ENCODE measurements around the gene DNLZ.

DNLZ gene

GRCh38 chr9:136394312-136395019, 30.9 kb upstream of the DNLZ start:
- no peak overlapping the region for H3K4me3 ChIP-seq (ENCODE audit: low read length)
- H2BK120ac ChIP-seq (ENCODE audit: low read depth, low read length): no peak overlapping the region
- no peak for DNase-seq
- no peaks in the 10 kb centered on the region for H3K27me3 ChIP-seq (ENCODE audit: insufficient read depth, low read length, poor library complexity)
- no peak overlapping the region for H3K18ac ChIP-seq (ENCODE audit: low read length)
- WGBS (ENCODE audit: extremely low coverage, insufficient coverage, low lambda C conversion rate): no CpG with 5 or more reads among the region's 21 CpGs
- H2BK5ac ChIP-seq (ENCODE audit: low read length): no peak overlapping the region
- H4K8ac ChIP-seq (ENCODE audit: low read depth, low read length): no peak overlapping the region
- no peak overlapping the region for H3K56ac ChIP-seq (ENCODE audit: low read length)
- no peak overlapping the region for H3K27ac ChIP-seq (ENCODE audit: low read depth, low read length)
- no peak overlapping the region for H4K5ac ChIP-seq (ENCODE audit: low read length)
- peaks cover 2% of the 10 kb centered on the region for H3K4me1 ChIP-seq (ENCODE audit: control insufficient read depth, low read depth, low read length)
- no peak overlapping the region for H3K4me2 ChIP-seq (ENCODE audit: low read length)
- H2AK5ac ChIP-seq (ENCODE audit: low read length): no peak overlapping the region
- H3K36me3 ChIP-seq (ENCODE audit: control insufficient read depth, insufficient read depth, low read length): peaks cover 29% of the 10 kb centered on the region
- no peak overlapping the region for H3K4ac ChIP-seq (ENCODE audit: low read depth, low read length)
- peaks cover 17% of the 10 kb centered on the region for H3K79me2 ChIP-seq (ENCODE audit: control insufficient read depth, insufficient read depth, low read length)
- no peak overlapping the region for H3K23ac ChIP-seq (ENCODE audit: low read length)
- H2BK15ac ChIP-seq (replicated peaks; ENCODE audit: low read depth): no peak overlapping the region
- H3K9ac ChIP-seq (ENCODE audit: low read length): no peak overlapping the region
- peaks cover 17% of the 10 kb centered on the region for H3K79me1 ChIP-seq (ENCODE audit: low read length)

GRCh38 chr9:136393531-136393930, 30.0 kb upstream of the DNLZ start:
- Histone ChIP-seq H2BK120ac (ENCODE audit: low read depth, low read length) (no peak overlapping the region), H3K4me3 (ENCODE audit: low read length) (no peak overlapping the region), H3K56ac (ENCODE audit: low read length) (no peak overlapping the region), H3K36me3 (ENCODE audit: control insufficient read depth, insufficient read depth, low read length) (peaks cover 33% of the 10 kb centered on the region), H3K9ac (ENCODE audit: low read length) (no peak overlapping the region), H2BK15ac (replicated peaks; ENCODE audit: low read depth) (no peak overlapping the region), H3K4ac (ENCODE audit: low read depth, low read length) (no peak overlapping the region), H4K5ac (ENCODE audit: low read length) (no peak overlapping the region), H4K8ac (ENCODE audit: low read depth, low read length) (no peak overlapping the region), H3K18ac (ENCODE audit: low read length) (no peak overlapping the region), H2AK5ac (ENCODE audit: low read length) (no peak overlapping the region), H3K27me3 (ENCODE audit: insufficient read depth, low read length, poor library complexity) (no peaks in the 10 kb centered on the region), H3K23ac (ENCODE audit: low read length) (no peak overlapping the region), H3K4me1 (ENCODE audit: control insufficient read depth, low read depth, low read length) (no peaks in the 10 kb centered on the region), H3K79me2 (ENCODE audit: control insufficient read depth, insufficient read depth, low read length) (peaks cover 8% of the 10 kb centered on the region), H3K4me2 (ENCODE audit: low read length) (no peak overlapping the region), H3K79me1 (ENCODE audit: low read length) (peaks cover 10% of the 10 kb centered on the region), H3K27ac (ENCODE audit: low read depth, low read length) (no peak overlapping the region), H2BK5ac (ENCODE audit: low read length) (no peak overlapping the region)
- WGBS (ENCODE audit: extremely low coverage, insufficient coverage, low lambda C conversion rate): no CpG with 5 or more reads among the region's 17 CpGs
- DNase-seq: no peak

- no peak overlapping the region for H2BK120ac ChIP-seq (ENCODE audit: low read depth, low read length)
- H3K79me1 ChIP-seq (ENCODE audit: low read length): peaks cover 8% of the 10 kb centered on the region
- no peak overlapping the region for H4K5ac ChIP-seq (ENCODE audit: low read length)
- H2AK5ac ChIP-seq (ENCODE audit: low read length): no peak overlapping the region
- DNase-seq: no peak
- H3K79me2 ChIP-seq (ENCODE audit: control insufficient read depth, insufficient read depth, low read length): peaks cover 2% of the 10 kb centered on the region
- no peak overlapping the region for H3K56ac ChIP-seq (ENCODE audit: low read length)
- H3K23ac ChIP-seq (ENCODE audit: low read length): no peak overlapping the region
- H3K27ac ChIP-seq (ENCODE audit: low read depth, low read length): no peak overlapping the region
- no peak overlapping the region for H2BK5ac ChIP-seq (ENCODE audit: low read length)
- no peak overlapping the region for H3K18ac ChIP-seq (ENCODE audit: low read length)
- H3K9ac ChIP-seq (ENCODE audit: low read length): no peak overlapping the region
- H3K4me2 ChIP-seq (ENCODE audit: low read length): no peak overlapping the region
- peaks cover 36% of the 10 kb centered on the region for H3K36me3 ChIP-seq (ENCODE audit: control insufficient read depth, insufficient read depth, low read length)
- WGBS (ENCODE audit: extremely low coverage, insufficient coverage, low lambda C conversion rate): no CpG with 5 or more reads among the region's 21 CpGs
- no peak overlapping the region for H3K4ac ChIP-seq (ENCODE audit: low read depth, low read length)
- H4K8ac ChIP-seq (ENCODE audit: low read depth, low read length): no peak overlapping the region
- no peak overlapping the region for H3K4me3 ChIP-seq (ENCODE audit: low read length)
- H3K27me3 ChIP-seq (ENCODE audit: insufficient read depth, low read length, poor library complexity): no peaks in the 10 kb centered on the region
- no peak overlapping the region for H2BK15ac ChIP-seq (replicated peaks; ENCODE audit: low read depth)
- H3K4me1 ChIP-seq (ENCODE audit: control insufficient read depth, low read depth, low read length): no peaks in the 10 kb centered on the region
These were observed 29.2 kb upstream of the DNLZ start for GRCh38 chr9:136392538-136393449.

- Histone ChIP-seq H3K4ac (ENCODE audit: low read depth, low read length) (no peak overlapping the region), H3K79me2 (ENCODE audit: control insufficient read depth, insufficient read depth, low read length) (no peaks in the 10 kb centered on the region), H3K9ac (ENCODE audit: low read length) (no peak overlapping the region), H3K36me3 (ENCODE audit: control insufficient read depth, insufficient read depth, low read length) (peaks cover 38% of the 10 kb centered on the region), H2BK15ac (replicated peaks; ENCODE audit: low read depth) (no peak overlapping the region), H2AK5ac (ENCODE audit: low read length) (no peak overlapping the region), H3K56ac (ENCODE audit: low read length) (no peak overlapping the region), H3K4me3 (ENCODE audit: low read length) (no peak overlapping the region), H3K79me1 (ENCODE audit: low read length) (peaks cover 5% of the 10 kb centered on the region), H3K4me1 (ENCODE audit: control insufficient read depth, low read depth, low read length) (no peaks in the 10 kb centered on the region), H2BK5ac (ENCODE audit: low read length) (no peak overlapping the region), H3K23ac (ENCODE audit: low read length) (no peak overlapping the region), H3K18ac (ENCODE audit: low read length) (no peak overlapping the region), H3K27me3 (ENCODE audit: insufficient read depth, low read length, poor library complexity) (no peaks in the 10 kb centered on the region), H4K8ac (ENCODE audit: low read depth, low read length) (no peak overlapping the region), H4K5ac (ENCODE audit: low read length) (no peak overlapping the region), H3K4me2 (ENCODE audit: low read length) (no peak overlapping the region), H3K27ac (ENCODE audit: low read depth, low read length) (no peak overlapping the region), H2BK120ac (ENCODE audit: low read depth, low read length) (no peak overlapping the region)
- no peak for DNase-seq
- no CpG with 5 or more reads among the region's 28 CpGs for WGBS (ENCODE audit: extremely low coverage, insufficient coverage, low lambda C conversion rate)
These were observed 28.4 kb upstream of the DNLZ start for GRCh38 chr9:136391737-136392537.

- H2AK5ac ChIP-seq (ENCODE audit: low read length): no peak overlapping the region
- H3K18ac ChIP-seq (ENCODE audit: low read length): no peak overlapping the region
- H3K27me3 ChIP-seq (ENCODE audit: insufficient read depth, low read length, poor library complexity): no peaks in the 10 kb centered on the region
- no CpG with 5 or more reads among the region's 14 CpGs for whole genome bisulfite sequencing (ENCODE audit: extremely low coverage, insufficient coverage, low lambda C conversion rate)
- H3K4me1 ChIP-seq (ENCODE audit: control insufficient read depth, low read depth, low read length): no peaks in the 10 kb centered on the region
- H3K4me3 ChIP-seq (ENCODE audit: low read length): no peak overlapping the region
- no peak overlapping the region for H3K23ac ChIP-seq (ENCODE audit: low read length)
- H3K9ac ChIP-seq (ENCODE audit: low read length): no peak overlapping the region
- no peak for DNase-seq
- H4K5ac ChIP-seq (ENCODE audit: low read length): no peak overlapping the region
- H3K79me1 ChIP-seq (ENCODE audit: low read length): no peaks in the 10 kb centered on the region
- no peak overlapping the region for H3K4ac ChIP-seq (ENCODE audit: low read depth, low read length)
- H3K79me2 ChIP-seq (ENCODE audit: control insufficient read depth, insufficient read depth, low read length): no peaks in the 10 kb centered on the region
- H4K8ac ChIP-seq (ENCODE audit: low read depth, low read length): no peak overlapping the region
- H3K56ac ChIP-seq (ENCODE audit: low read length): no peak overlapping the region
- peaks cover 25% of the 10 kb centered on the region for H3K36me3 ChIP-seq (ENCODE audit: control insufficient read depth, insufficient read depth, low read length)
- H2BK15ac ChIP-seq (replicated peaks; ENCODE audit: low read depth): no peak overlapping the region
- no peak overlapping the region for H3K4me2 ChIP-seq (ENCODE audit: low read length)
- no peak overlapping the region for H2BK120ac ChIP-seq (ENCODE audit: low read depth, low read length)
- H3K27ac ChIP-seq (ENCODE audit: low read depth, low read length): no peak overlapping the region
- no peak overlapping the region for H2BK5ac ChIP-seq (ENCODE audit: low read length)
These were observed 25.9 kb upstream of the DNLZ start for GRCh38 chr9:136389396-136389795.

All from mesendoderm (in vitro differentiated cells).